Endothelial cell (in vitro differentiated cells): ENCODE measurements around the gene ZC3HAV1. TPM values are rescaled to one million over a fixed set of nuclear protein-coding genes. Genes with fewer than 3 reads are reported as not detected.

Experiments used
- DNase-seq: peaks from one replicate; pipeline ENCODE4 v3.0.0; 2021; ENCODE audit warnings: low spot score
- H3K27ac Mint-ChIP-seq: one replicate; pipeline ENCODE4 v1.8.0; 2021; ENCODE audit warnings: mixed read lengths, inconsistent platforms; ENCODE audit not compliant: unreplicated experiment
- H3K27me3 Mint-ChIP-seq: one replicate; pipeline ENCODE4 v1.8.0; 2021; ENCODE audit warnings: mild to moderate bottlenecking, moderate library complexity, mixed read lengths, inconsistent platforms; ENCODE audit not compliant: unreplicated experiment
- H3K36me3 Mint-ChIP-seq: one replicate; pipeline ENCODE4 v1.8.0; 2021; ENCODE audit warnings: mild to moderate bottlenecking, low read depth, mixed read lengths, inconsistent platforms; ENCODE audit not compliant: unreplicated experiment
- H3K4me1 Mint-ChIP-seq: one replicate; pipeline ENCODE4 v1.8.0; 2021; ENCODE audit warnings: mild to moderate bottlenecking, mixed read lengths, inconsistent platforms; ENCODE audit not compliant: unreplicated experiment
- H3K4me3 Mint-ChIP-seq: one replicate; pipeline ENCODE4 v1.8.0; 2021; ENCODE audit warnings: mild to moderate bottlenecking, mixed read lengths, inconsistent platforms; ENCODE audit not compliant: unreplicated experiment
- H3K9me3 Mint-ChIP-seq: one replicate; pipeline ENCODE4 v1.8.0; 2021; ENCODE audit warnings: mixed read lengths, inconsistent platforms; ENCODE audit not compliant: unreplicated experiment
- CTCF ChIP-seq: fragments of 200-600 bp; sonication (generic); IDR thresholded peaks from one replicate; pipeline ENCODE4 v1.5.0; 2021; ENCODE audit warnings: antibody characterized with exemption; ENCODE audit not compliant: unreplicated experiment
- total RNA-seq: library from RNA; stranded (reverse); fragmentation: NEBNext Ultra II Directional; extraction: Animal tissue kit (Norgen Biotek cat#: 25700); gene quantifications from one replicate; pipeline ENCODE4 v1.2.1, GENCODE V29; 2021; ENCODE audit not compliant: unreplicated experiment

ZC3HAV1 gene
- total RNA-seq, 1 donor from 2014 or later, result 50.7 TPM

- Mint-ChIP-seq H3K27ac (no peak overlapping the region), H3K4me1 (peaks cover 14% of the 10 kb centered on the region), H3K27me3 (peaks cover 8% of the 10 kb centered on the region), H3K9me3 (no peaks in the 10 kb centered on the region), H3K36me3 (peaks cover 11% of the 10 kb centered on the region), H3K4me3 (no peak overlapping the region)
- TF ChIP-seq CTCF, result no peak
- no peak for DNase-seq
These were observed 64.4 kb downstream of the ZC3HAV1 start for GRCh38 chr7:139044813-139045794.

GRCh38 chr7:139043823-139044812 is 65.4 kb downstream of the ZC3HAV1 start:
- Mint-ChIP-seq H3K36me3 (peaks cover 6% of the 10 kb centered on the region), H3K9me3 (no peaks in the 10 kb centered on the region), H3K27me3 (peaks cover 8% of the 10 kb centered on the region), H3K27ac (no peak overlapping the region), H3K4me3 (no peak overlapping the region), H3K4me1 (peaks cover 14% of the 10 kb centered on the region)
- DNase-seq, result no peak
- no peak for TF ChIP-seq CTCF

DNA sequence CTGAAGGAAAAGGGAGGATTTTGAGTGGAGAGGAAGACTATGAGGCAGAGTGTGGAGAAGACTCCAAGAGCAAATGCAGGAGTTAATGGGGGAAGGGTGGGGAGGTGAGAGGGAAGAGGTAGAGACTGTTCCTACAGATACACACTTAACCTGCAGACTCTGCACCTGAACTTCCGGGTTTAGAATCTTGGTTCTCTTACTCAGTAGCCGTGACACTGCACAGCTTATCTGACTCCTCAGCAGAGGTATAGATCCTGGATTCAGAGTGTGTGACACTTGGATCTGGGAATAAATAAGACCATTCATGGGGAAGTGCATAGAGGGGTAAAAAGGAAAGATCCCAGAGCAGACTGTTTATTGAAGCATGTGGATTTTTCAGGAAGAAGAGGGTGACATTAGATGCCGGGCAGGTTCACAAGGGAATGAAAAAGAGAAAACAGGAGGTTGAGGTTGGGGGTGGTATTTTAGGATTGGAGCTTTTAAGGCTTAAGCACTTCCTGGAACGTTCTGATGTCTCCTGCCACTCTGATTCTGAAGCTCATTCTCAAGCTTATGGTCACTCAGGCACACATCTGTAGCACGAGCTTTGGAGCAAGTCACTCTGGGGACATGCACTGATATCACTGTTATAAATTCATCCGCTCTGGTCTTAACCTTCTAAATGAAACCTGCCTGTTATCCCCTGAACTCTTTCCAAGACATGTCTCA is 68.0 kb downstream of the ZC3HAV1 start:
- peaks cover 28% of the 10 kb centered on the region for H3K4me1 Mint-ChIP-seq
- no peak overlapping the region for H3K27ac Mint-ChIP-seq
- H3K27me3 Mint-ChIP-seq, result peaks cover 8% of the 10 kb centered on the region
- no peak overlapping the region for H3K4me3 Mint-ChIP-seq
- no peak for DNase-seq
- no peaks in the 10 kb centered on the region for H3K9me3 Mint-ChIP-seq
- peaks cover under 1% of the 10 kb centered on the region for H3K36me3 Mint-ChIP-seq
- TF ChIP-seq CTCF, result no peak

GRCh38 chr7:139038691-139039090 is 70.8 kb downstream of the ZC3HAV1 start:
- H3K27me3 Mint-ChIP-seq, result peaks cover 11% of the 10 kb centered on the region
- H3K9me3 Mint-ChIP-seq, result no peaks in the 10 kb centered on the region
- no peak overlapping the region for H3K27ac Mint-ChIP-seq
- peaks cover 4% of the 10 kb centered on the region for H3K36me3 Mint-ChIP-seq
- peak overlapping the region; percentile 27 for H3K4me3 Mint-ChIP-seq
- no peak for DNase-seq
- no peak for TF ChIP-seq CTCF
- peaks cover 24% of the 10 kb centered on the region for H3K4me1 Mint-ChIP-seq
